ENCODE data around the gene BMAL2. TPM values are rescaled to one million over a fixed set of nuclear protein-coding genes. Genes with fewer than 3 reads are reported as not detected.

The BMAL2 gene
- total and polyA plus RNA-seq, 2 donors: 7.6 to 13.3 TPM

DNA sequence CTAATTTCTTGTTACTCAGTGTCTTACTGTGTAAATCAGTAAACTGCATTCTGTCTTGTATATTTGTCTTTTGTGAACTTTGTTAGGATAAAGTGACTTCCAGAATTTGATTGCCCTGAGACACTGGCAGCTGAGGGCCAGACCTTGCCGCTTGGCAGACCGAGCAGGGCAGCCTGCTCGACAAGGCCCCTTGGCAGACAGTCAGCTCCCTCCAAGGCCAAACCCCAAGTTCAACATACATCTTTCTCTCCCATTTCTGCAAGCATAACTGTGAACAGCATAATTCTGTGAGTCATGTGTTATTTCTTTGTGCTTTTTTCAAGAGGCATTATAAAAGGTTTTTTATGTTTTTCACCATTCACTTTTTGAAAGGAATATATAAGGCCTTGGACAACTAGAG is 39.2 kb upstream of the BMAL2 start:
- Histone ChIP-seq H3K4me1 (ENCODE audit: control insufficient read depth in 2 of 2, insufficient read depth in 2 of 2, low read length in 2 of 2) (no peaks in the 10 kb centered on the region), H3K27me3 (ENCODE audit: control insufficient read depth in 2 of 2, insufficient read depth in 1 of 2, low read length in 1 of 2) (no peaks in the 10 kb centered on the region), H3K9me3 (ENCODE audit: control insufficient read depth in 2 of 2, insufficient read depth in 1 of 2, low read length in 1 of 2) (no peaks in the 10 kb centered on the region), H3K36me3 (ENCODE audit: control insufficient read depth in 2 of 2, insufficient read depth in 2 of 2, low read length in 1 of 2) (peaks cover 0 to under 1% of the 10 kb centered on the region in 2 donors), H3K27ac (ENCODE audit: low read depth in 1 of 2, low read length in 1 of 2) (no peak overlapping the region), H3K4me3 (ENCODE audit: low read length in 2 of 2) (no peak overlapping the region)
- WGBS: 90% methylated on average over 3 of the region's 3 CpGs
- no peak for DNase-seq (ENCODE audit: low read depth in 6 of 9, low spot score in 9 of 9)

DNA sequence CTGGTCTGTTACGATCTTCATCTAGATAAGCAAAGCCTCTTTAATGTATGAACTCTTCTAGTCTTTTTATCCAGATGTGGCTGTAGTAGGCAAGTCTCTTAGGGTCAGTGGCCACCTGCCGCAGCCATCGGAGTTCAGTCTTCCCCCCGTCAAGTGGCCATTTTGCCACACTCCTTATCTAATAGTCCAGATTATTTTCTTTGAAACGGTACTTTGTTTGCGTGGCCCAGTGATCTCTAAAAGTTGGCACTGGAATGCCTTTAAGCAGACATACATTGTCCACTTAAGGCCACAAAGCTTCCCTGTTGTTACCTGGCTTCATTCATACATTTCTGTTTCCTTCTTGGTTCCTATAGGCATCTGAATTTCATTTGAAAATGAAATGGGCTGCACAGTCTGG is 36.0 kb upstream of the BMAL2 start:
- WGBS: 90% methylated on average over 6 of the region's 6 CpGs

DNA sequence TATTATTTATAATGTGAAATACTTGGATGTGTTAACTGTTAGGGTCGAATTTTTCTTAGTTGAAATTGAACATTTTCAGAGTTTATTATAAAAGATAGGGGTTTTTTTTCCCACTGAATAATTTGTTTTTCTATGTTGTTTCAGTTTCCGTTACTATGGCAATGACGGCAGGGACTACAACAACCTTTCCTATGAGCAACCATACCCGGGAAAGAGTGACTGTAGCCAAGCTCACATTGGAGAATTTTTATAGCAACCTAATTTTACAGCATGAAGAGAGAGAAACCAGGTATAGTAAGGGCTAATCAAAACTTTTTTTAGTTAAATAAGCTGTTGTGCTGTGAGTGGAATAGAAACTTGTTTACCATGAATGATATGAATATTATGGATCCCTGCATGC is 35.1 kb upstream of the BMAL2 start:
- H3K4me3 ChIP-seq (ENCODE audit: low read length in 2 of 2): no peak overlapping the region
- no peaks in the 10 kb centered on the region for H3K27me3 ChIP-seq (ENCODE audit: control insufficient read depth in 2 of 2, insufficient read depth in 1 of 2, low read length in 1 of 2)
- no peak overlapping the region for H3K27ac ChIP-seq (ENCODE audit: low read depth in 1 of 2, low read length in 1 of 2)
- H3K4me1 ChIP-seq (ENCODE audit: control insufficient read depth in 2 of 2, insufficient read depth in 2 of 2, low read length in 2 of 2): no peaks in the 10 kb centered on the region
- 96% methylated on average over 4 of the region's 4 CpGs for WGBS
- no peaks in the 10 kb centered on the region for H3K9me3 ChIP-seq (ENCODE audit: control insufficient read depth in 2 of 2, insufficient read depth in 1 of 2, low read length in 1 of 2)
- no peak for DNase-seq (ENCODE audit: low read depth in 6 of 9, low spot score in 9 of 9)
- peaks cover 0 to 14% of the 10 kb centered on the region in 2 donors for H3K36me3 ChIP-seq (ENCODE audit: control insufficient read depth in 2 of 2, insufficient read depth in 2 of 2, low read length in 1 of 2)

More for the DNA sequence above, 36.0 kb upstream of the BMAL2 start:
- Histone ChIP-seq H3K4me1 (ENCODE audit: control insufficient read depth in 2 of 2, insufficient read depth in 2 of 2, low read length in 2 of 2) (no peaks in the 10 kb centered on the region), H3K9me3 (ENCODE audit: control insufficient read depth in 2 of 2, insufficient read depth in 1 of 2, low read length in 1 of 2) (no peaks in the 10 kb centered on the region), H3K27me3 (ENCODE audit: control insufficient read depth in 2 of 2, insufficient read depth in 1 of 2, low read length in 1 of 2) (no peaks in the 10 kb centered on the region), H3K36me3 (ENCODE audit: control insufficient read depth in 2 of 2, insufficient read depth in 2 of 2, low read length in 1 of 2) (peaks cover 0 to 14% of the 10 kb centered on the region in 2 donors), H3K27ac (ENCODE audit: low read depth in 1 of 2, low read length in 1 of 2) (no peak overlapping the region), H3K4me3 (ENCODE audit: low read length in 2 of 2) (no peak overlapping the region)
- DNase-seq (ENCODE audit: low read depth in 6 of 9, low spot score in 9 of 9): no peak

DNA sequence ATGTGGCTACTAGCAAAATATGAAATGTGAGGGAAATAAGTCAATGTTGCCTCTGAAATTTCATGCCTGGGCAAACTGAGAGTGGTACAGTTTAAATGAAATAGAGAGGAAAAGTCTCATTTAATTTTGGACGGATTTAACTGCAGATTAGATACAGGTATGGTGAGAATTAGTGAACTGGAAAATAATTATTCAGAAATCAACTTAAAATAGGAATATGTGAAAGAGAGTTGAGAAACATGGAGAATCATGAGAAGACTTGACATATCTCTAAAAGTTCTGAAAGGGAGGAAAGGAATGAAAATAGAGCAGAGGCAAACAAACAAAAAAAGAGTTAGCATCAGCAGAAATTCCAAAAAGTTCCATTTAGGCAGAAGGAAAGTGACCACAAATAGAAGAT is 33.5 kb upstream of the BMAL2 start:
- Histone ChIP-seq H3K27ac (ENCODE audit: low read depth in 1 of 2, low read length in 1 of 2) (no peak overlapping the region), H3K9me3 (ENCODE audit: control insufficient read depth in 2 of 2, insufficient read depth in 1 of 2, low read length in 1 of 2) (no peaks in the 10 kb centered on the region), H3K27me3 (ENCODE audit: control insufficient read depth in 2 of 2, insufficient read depth in 1 of 2, low read length in 1 of 2) (no peaks in the 10 kb centered on the region), H3K36me3 (ENCODE audit: control insufficient read depth in 2 of 2, insufficient read depth in 2 of 2, low read length in 1 of 2) (peaks cover 0 to 19% of the 10 kb centered on the region in 2 donors), H3K4me1 (ENCODE audit: control insufficient read depth in 2 of 2, insufficient read depth in 2 of 2, low read length in 2 of 2) (no peaks in the 10 kb centered on the region), H3K4me3 (ENCODE audit: low read length in 2 of 2) (no peak overlapping the region)
- no peak for DNase-seq (ENCODE audit: low read depth in 6 of 9, low spot score in 9 of 9)
- 94% methylated on average over 1 of the region's 1 CpG for WGBS

DNA sequence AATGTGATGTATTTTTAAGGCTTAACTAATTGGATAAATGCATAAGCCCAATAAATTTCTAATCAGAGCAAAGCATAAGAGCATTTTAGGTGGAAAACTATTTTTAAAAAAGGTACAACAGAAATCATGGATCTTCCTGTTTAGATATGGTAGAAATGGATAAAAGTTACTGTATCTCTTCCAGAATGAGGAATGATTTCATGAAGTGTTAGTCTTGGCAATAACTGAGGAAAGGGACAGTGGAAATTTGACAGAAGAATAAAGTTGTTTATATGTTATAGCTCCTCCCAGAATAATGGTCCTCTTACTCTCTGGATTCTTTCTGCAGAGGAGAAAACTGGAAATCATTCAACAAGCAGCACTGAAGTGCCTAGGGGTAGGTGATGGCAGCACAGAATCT is 32.4 kb upstream of the BMAL2 start:
- DNase-seq (ENCODE audit: low read depth in 6 of 9, low spot score in 9 of 9): no peak
- H3K4me3 ChIP-seq (ENCODE audit: low read length in 2 of 2): no peak overlapping the region
- no peaks in the 10 kb centered on the region for H3K9me3 ChIP-seq (ENCODE audit: control insufficient read depth in 2 of 2, insufficient read depth in 1 of 2, low read length in 1 of 2)
- H3K4me1 ChIP-seq (ENCODE audit: control insufficient read depth in 2 of 2, insufficient read depth in 2 of 2, low read length in 2 of 2): no peaks in the 10 kb centered on the region
- peaks cover 0 to 19% of the 10 kb centered on the region in 2 donors for H3K36me3 ChIP-seq (ENCODE audit: control insufficient read depth in 2 of 2, insufficient read depth in 2 of 2, low read length in 1 of 2)
- no peaks in the 10 kb centered on the region for H3K27me3 ChIP-seq (ENCODE audit: control insufficient read depth in 2 of 2, insufficient read depth in 1 of 2, low read length in 1 of 2)
- H3K27ac ChIP-seq (ENCODE audit: low read depth in 1 of 2, low read length in 1 of 2): no peak overlapping the region

- Histone ChIP-seq H3K36me3 (ENCODE audit: control insufficient read depth in 2 of 2, insufficient read depth in 2 of 2, low read length in 1 of 2) (peaks cover 0 to 22% of the 10 kb centered on the region in 2 donors), H3K4me1 (ENCODE audit: control insufficient read depth in 2 of 2, insufficient read depth in 2 of 2, low read length in 2 of 2) (no peaks in the 10 kb centered on the region), H3K27me3 (ENCODE audit: control insufficient read depth in 2 of 2, insufficient read depth in 1 of 2, low read length in 1 of 2) (no peaks in the 10 kb centered on the region), H3K9me3 (ENCODE audit: control insufficient read depth in 2 of 2, insufficient read depth in 1 of 2, low read length in 1 of 2) (no peaks in the 10 kb centered on the region), H3K27ac (ENCODE audit: low read depth in 1 of 2, low read length in 1 of 2) (no peak overlapping the region), H3K4me3 (ENCODE audit: low read length in 2 of 2) (no peak overlapping the region)
- no peak for DNase-seq (ENCODE audit: low read depth in 6 of 9, low spot score in 9 of 9)
- WGBS: 98% methylated on average over 3 of the region's 3 CpGs
These were observed 29.2 kb upstream of the BMAL2 start for GRCh38 chr12:27303139-27304111.

- DNase-seq (ENCODE audit: low read depth in 6 of 9, low spot score in 9 of 9): no peak
- no peaks in the 10 kb centered on the region for H3K27me3 ChIP-seq (ENCODE audit: control insufficient read depth in 2 of 2, insufficient read depth in 1 of 2, low read length in 1 of 2)
- H3K27ac ChIP-seq (ENCODE audit: low read depth in 1 of 2, low read length in 1 of 2): no peak overlapping the region
- no peak overlapping the region for H3K4me3 ChIP-seq (ENCODE audit: low read length in 2 of 2)
- H3K9me3 ChIP-seq (ENCODE audit: control insufficient read depth in 2 of 2, insufficient read depth in 1 of 2, low read length in 1 of 2): no peaks in the 10 kb centered on the region
- no peaks in the 10 kb centered on the region for H3K4me1 ChIP-seq (ENCODE audit: control insufficient read depth in 2 of 2, insufficient read depth in 2 of 2, low read length in 2 of 2)
- 90% methylated on average over 1 of the region's 1 CpG for WGBS
- peaks cover 3 to 27% of the 10 kb centered on the region in 2 donors for H3K36me3 ChIP-seq (ENCODE audit: control insufficient read depth in 2 of 2, insufficient read depth in 2 of 2, low read length in 1 of 2)
These were observed 27.8 kb upstream of the BMAL2 start for GRCh38 chr12:27304856-27305255.

DNA sequence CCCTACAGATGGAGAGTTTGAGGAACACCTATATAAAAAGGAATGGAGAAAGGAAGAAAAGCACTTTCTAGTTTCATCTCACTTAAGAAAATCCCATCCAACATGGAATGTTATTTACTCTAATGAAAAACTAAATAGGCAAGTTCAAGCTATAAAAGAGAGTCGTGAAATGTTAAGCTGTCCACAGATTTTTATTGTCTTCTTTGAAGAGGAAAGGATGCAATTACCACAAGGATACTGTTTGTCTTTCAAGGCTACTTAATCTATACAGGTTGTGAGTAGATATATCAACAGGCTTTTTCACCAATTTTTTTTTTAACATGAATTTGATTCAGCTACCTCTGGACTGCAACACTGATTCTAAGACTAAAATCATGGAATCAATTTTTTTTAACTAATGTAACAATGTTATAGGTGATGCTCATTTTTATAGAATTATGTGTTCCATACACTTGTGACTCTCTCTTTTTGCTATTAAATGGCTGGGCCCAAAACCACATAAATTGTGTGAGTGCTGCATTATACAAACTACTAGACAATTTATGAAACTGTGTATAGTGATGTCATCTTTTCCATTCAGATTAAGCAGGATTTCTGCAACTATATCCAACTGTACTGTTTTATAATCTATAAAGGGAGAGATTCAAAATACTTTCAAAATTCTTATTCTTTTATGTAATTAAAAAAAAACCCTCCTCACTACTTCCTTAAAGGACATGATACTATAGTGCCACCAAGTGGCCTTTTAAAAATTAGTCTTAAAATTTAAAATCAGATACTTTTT is 26.8 kb upstream of the BMAL2 start:
- Histone ChIP-seq H3K4me1 (ENCODE audit: control insufficient read depth in 2 of 2, insufficient read depth in 2 of 2, low read length in 2 of 2) (no peaks in the 10 kb centered on the region), H3K27ac (ENCODE audit: low read depth in 1 of 2, low read length in 1 of 2) (no peak overlapping the region), H3K36me3 (ENCODE audit: control insufficient read depth in 2 of 2, insufficient read depth in 2 of 2, low read length in 1 of 2) (peaks cover 3 to 26% of the 10 kb centered on the region in 2 donors), H3K27me3 (ENCODE audit: control insufficient read depth in 2 of 2, insufficient read depth in 1 of 2, low read length in 1 of 2) (no peaks in the 10 kb centered on the region), H3K9me3 (ENCODE audit: control insufficient read depth in 2 of 2, insufficient read depth in 1 of 2, low read length in 1 of 2) (no peaks in the 10 kb centered on the region), H3K4me3 (ENCODE audit: low read length in 2 of 2) (no peak overlapping the region)
- DNase-seq (ENCODE audit: low read depth in 6 of 9, low spot score in 9 of 9): peak in 8 of 9 donors; percentile 10 to 66 (median 32)
- 99% methylated on average over 1 of the region's 1 CpG for WGBS
